ENCODE measurements around the gene PACS2.

PACS2 gene

DNA sequence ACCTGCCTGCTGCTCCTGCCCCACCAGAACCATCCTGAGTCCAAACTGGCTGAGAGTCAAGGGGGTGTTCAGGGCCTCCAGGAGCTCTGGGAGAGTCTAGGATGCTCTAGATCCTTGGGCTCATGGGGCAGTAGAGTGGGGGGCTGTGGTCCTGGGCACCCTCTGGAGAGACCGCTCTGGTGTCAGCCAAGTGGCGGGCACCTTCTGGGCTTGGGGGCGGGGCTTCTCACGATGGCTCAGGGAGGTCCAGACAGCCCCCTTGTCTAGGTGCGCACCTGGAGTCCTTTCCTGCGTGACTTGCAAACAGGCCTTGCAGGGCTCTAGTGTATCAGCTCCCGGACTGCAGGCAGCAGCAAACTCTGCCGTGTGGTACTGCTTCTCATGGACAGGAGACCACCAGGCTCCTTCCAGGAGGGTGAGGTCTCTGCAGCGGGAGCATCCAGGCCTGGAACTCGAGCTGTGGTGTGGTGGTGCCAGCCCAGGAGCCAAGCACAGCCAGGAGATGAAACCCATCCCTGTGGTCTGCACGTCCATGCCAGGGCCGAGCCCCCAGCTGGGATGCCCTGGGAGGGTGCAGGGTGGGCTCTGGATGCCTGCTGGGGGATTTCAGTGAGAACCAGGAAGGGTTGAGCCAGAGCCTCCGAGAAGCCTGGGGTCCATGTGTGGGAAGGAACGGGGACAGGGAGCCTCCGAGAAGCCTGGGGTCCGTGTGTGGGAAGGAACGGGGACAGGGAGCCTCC lies 15.0 kb downstream of the PACS2 start:
- no peak for TF ChIP-seq CTCF (IDR thresholded peaks at IDR 0.05)

DNA sequence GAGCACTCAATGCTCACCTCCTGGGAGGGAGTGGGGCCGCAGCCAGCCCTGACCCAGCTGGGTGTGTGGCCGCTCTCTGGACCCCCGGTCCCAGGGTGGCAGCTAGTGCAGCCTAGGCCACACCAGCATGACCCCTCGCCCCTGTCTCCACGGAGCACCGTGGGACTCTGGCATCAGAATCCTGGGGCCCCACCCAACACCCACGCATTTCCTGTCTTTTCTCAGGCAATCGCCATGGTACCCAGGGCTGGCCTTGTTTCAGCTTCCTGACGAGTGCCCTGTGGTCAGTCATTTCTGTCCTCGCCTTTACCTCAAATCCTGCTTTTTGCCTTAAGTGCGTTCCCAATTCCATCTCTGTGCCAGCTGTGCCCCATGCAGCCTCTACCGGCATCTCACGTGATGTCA lies 15.9 kb downstream of the PACS2 start:
- no peak for TF ChIP-seq CTCF (IDR thresholded peaks at IDR 0.05)

GRCh38 chr14:105331575-105332349 lies 17.2 kb downstream of the PACS2 start:
- TF ChIP-seq CTCF (IDR thresholded peaks at IDR 0.05), result no peak

- no peak for TF ChIP-seq CTCF (IDR thresholded peaks at IDR 0.05)
These were observed 17.9 kb downstream of the PACS2 start for GRCh38 chr14:105332350-105332874.

GRCh38 chr14:105333020-105333490 lies 18.5 kb downstream of the PACS2 start:
- TF ChIP-seq CTCF (IDR thresholded peaks at IDR 0.05), result no peak

- TF ChIP-seq CTCF (IDR thresholded peaks at IDR 0.05), result no peak
These were observed 19.2 kb downstream of the PACS2 start for GRCh38 chr14:105333613-105334364.

Data from LNCAP (cell line).